Caco-2 (cell line): ENCODE data around the gene SPART. TPM values are rescaled to one million over a fixed set of nuclear protein-coding genes. Genes with fewer than 3 reads are reported as not detected.

ENCODE experiments used
- BruUV-seq: library from RNA; stranded (reverse); fragments of 400-500 nt; replicated peaks from 2 replicates; lab custom pipeline; 2021; lab: Mats Ljungman, UMichigan
- CTCF ChIA-PET: fragments of 300-600 bp; sonication (Branson Sonifier 250); formaldehyde crosslinking; loops from one replicate; lab custom pipeline; 2022; ENCODE audit warnings: antibody characterized with exemption; lab: Charles Lee
- POLR2A ChIA-PET: fragments of 300-600 bp; sonication (Branson Sonifier 250); formaldehyde crosslinking; loops from one replicate; lab custom pipeline; 2022; ENCODE audit warnings: antibody characterized with exemption; lab: Charles Lee
- DNase-seq, 2 experiments: peaks; one replicate each; pipeline versions ENCODE4 v3.0.0 to v3.0.0-alpha.2; 2020 to 2022
- H3K27me3 ChIP-seq: replicated peaks from 2 replicates; pipeline ENCODE4 v1.6.0; 2011; ENCODE audit warnings: low read length; ENCODE audit not compliant: control insufficient read depth, insufficient read depth
- H3K36me3 ChIP-seq: 2 replicates; pipeline ENCODE4 v1.5.1; 2011; ENCODE audit warnings: low read length; ENCODE audit not compliant: control insufficient read depth, insufficient read depth
- H3K4me1 ChIP-seq: fragments of 250-450 bp; sonication (Bioruptor Pico); 2 replicates; pipeline ENCODE4 v1.5.1; 2020; ENCODE audit warnings: mild to moderate bottlenecking
- H3K4me3 ChIP-seq: 2 replicates; pipeline ENCODE4 v1.5.1; 2011; ENCODE audit warnings: low read depth, mild to moderate bottlenecking, control low read depth, low read length
- H3K9me3 ChIP-seq: fragments of 250-450 bp; sonication (Bioruptor Pico); 2 replicates; pipeline ENCODE4 v1.5.1; 2020; ENCODE audit warnings: mild to moderate bottlenecking, moderate library complexity
- H3K27ac Mint-ChIP-seq: one replicate; pipeline ENCODE4 v1.8.0; 2022; ENCODE audit warnings: mixed read lengths; ENCODE audit not compliant: unreplicated experiment
- H3K27me3 Mint-ChIP-seq: one replicate; pipeline ENCODE4 v1.8.0; 2022; ENCODE audit warnings: mixed read lengths; ENCODE audit not compliant: insufficient read depth, unreplicated experiment
- H3K36me3 Mint-ChIP-seq: one replicate; pipeline ENCODE4 v1.8.0; 2022; ENCODE audit warnings: mild to moderate bottlenecking, mixed read lengths; ENCODE audit not compliant: insufficient read depth, unreplicated experiment
- H3K4me1 Mint-ChIP-seq: one replicate; pipeline ENCODE4 v1.8.0; 2022; ENCODE audit warnings: low read depth, mixed read lengths; ENCODE audit not compliant: unreplicated experiment
- H3K4me3 Mint-ChIP-seq: one replicate; pipeline ENCODE4 v1.8.0; 2022; ENCODE audit warnings: mild to moderate bottlenecking, moderate library complexity, mixed read lengths; ENCODE audit not compliant: unreplicated experiment
- H3K9me3 Mint-ChIP-seq: one replicate; pipeline ENCODE4 v1.8.0; 2022; ENCODE audit warnings: mixed read lengths; ENCODE audit not compliant: unreplicated experiment
- CTCF ChIP-seq, 2 experiments: fragments of 200-600 bp in 1 of 2; IDR thresholded peaks; 1 replicate in 1 of 2; 2 replicates in 1 of 2; pipeline versions ENCODE4 v1.5.1 to v1.8.0; 2011 to 2022; ENCODE audit warnings: antibody characterized with exemption in 1 of 2, control low read depth in 1 of 2, inconsistent platforms in 1 of 2, low read depth in 1 of 2, low read length in 1 of 2, mild to moderate bottlenecking in 1 of 2, moderate library complexity in 1 of 2; ENCODE audit not compliant: insufficient read depth in 1 of 2, severe bottlenecking in 1 of 2, unreplicated experiment in 1 of 2
- intact Hi-C: fragments of 100-400 bp; cut with micrococcal nuclease; formaldehyde crosslinking; loops from one replicate; pipeline ENCODE4 v1.10.0; 2022; ENCODE audit not compliant: unreplicated experiment
- total RNA-seq: library from RNA; stranded (reverse); gene quantifications from 2 replicates; pipeline ENCODE4 v1.2.3, GENCODE V29; 2022

The SPART gene
- total RNA-seq, 1 experiment from 2014 or later: not detected

GRCh38 chr13:36385489-36385888, 39.3 kb upstream of the SPART start:
- Histone ChIP-seq H3K36me3 (no peaks in the 10 kb centered on the region), H3K4me1 (no peaks in the 10 kb centered on the region), H3K27me3 (no peaks in the 10 kb centered on the region), H3K9me3 (no peaks in the 10 kb centered on the region), H3K4me3 (no peak overlapping the region)
- peaks cover 3% of the 10 kb centered on the region for H3K27me3 Mint-ChIP-seq
- H3K4me1 Mint-ChIP-seq: no peaks in the 10 kb centered on the region
- no peak for TF ChIP-seq CTCF (IDR thresholded peaks at IDR 0.05; ENCODE audit: insufficient read depth in 1 of 2, low read depth in 1 of 2, low read length in 1 of 2, severe bottlenecking in 1 of 2, unreplicated experiment in 1 of 2)
- intact Hi-C loops: no loop called here
- no peak overlapping the region for H3K27ac Mint-ChIP-seq
- ChIA-PET POLR2A (no interaction called here), CTCF (no interaction called here)
- no peak overlapping the region for H3K4me3 Mint-ChIP-seq
- BruUV-seq: no TSS peak
- H3K9me3 Mint-ChIP-seq: no peaks in the 10 kb centered on the region
- DNase-seq: no peak
- H3K36me3 Mint-ChIP-seq: no peaks in the 10 kb centered on the region

DNA sequence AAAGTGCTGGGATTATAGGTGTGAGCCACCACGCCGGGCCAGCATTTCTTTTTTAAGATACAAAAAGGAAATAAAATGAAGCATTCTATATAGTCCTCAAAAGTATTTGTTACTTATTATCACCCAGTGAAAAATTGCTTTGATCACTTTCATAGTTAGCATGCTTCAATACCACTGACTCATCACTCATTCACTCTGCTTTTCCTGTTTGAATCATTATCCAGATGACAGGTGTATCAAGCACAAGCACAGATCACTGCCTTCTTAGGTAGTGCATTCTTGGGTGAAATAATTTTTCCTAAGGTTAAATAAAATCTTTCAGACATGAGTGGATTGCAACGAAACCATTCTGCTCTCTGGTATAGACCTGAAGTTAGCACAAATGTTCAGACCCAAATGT, 35.8 kb upstream of the SPART start:
- CTCF ChIA-PET: no interaction called here
- H3K36me3 Mint-ChIP-seq: no peaks in the 10 kb centered on the region
- no peaks in the 10 kb centered on the region for H3K27me3 Mint-ChIP-seq
- TF ChIP-seq CTCF (IDR thresholded peaks at IDR 0.05; ENCODE audit: insufficient read depth in 1 of 2, low read depth in 1 of 2, low read length in 1 of 2, severe bottlenecking in 1 of 2, unreplicated experiment in 1 of 2): no peak
- no TSS peak for BruUV-seq
- H3K9me3 Mint-ChIP-seq: no peaks in the 10 kb centered on the region
- POLR2A ChIA-PET: no interaction called here
- H3K4me1 Mint-ChIP-seq: no peaks in the 10 kb centered on the region
- H3K4me1 ChIP-seq: no peaks in the 10 kb centered on the region
- H3K27me3 ChIP-seq: no peaks in the 10 kb centered on the region
- no peak overlapping the region for H3K4me3 ChIP-seq
- no peak for DNase-seq
- intact Hi-C loops: no loop called here
- no peak overlapping the region for H3K4me3 Mint-ChIP-seq
- no peak overlapping the region for H3K27ac Mint-ChIP-seq
- H3K36me3 ChIP-seq: no peaks in the 10 kb centered on the region
- no peaks in the 10 kb centered on the region for H3K9me3 ChIP-seq

DNA sequence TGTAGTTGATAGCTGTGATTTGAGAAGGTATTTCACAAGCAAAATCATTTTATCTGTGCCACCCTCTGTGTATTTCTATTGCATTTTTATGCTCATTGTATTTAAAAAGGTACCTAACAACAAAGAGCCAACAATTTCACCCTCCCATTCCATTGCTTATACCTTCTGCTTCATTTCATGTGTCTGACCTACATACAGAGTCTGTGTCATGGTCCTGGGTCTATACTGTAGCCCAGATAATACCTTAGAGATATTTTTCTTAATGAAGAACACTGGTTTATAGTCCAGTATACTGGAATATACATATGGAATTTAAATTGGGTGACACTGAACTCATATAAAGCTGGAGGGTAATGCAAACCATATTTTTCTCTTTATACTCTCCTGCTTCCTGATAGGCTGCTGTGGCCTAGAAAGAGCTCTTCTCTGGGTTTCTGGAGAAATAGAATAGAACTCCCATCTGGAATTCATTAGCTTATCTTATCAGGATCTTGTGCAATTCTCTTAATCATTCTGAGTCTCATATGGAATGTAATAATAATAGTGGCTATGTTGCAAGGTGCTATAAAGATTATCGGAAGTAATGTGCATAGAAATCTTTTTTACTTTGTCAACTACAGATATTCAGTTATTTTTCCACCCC, 31.8 kb upstream of the SPART start:
- peaks cover 7% of the 10 kb centered on the region; the same call in 1 of the 2 replicates for H3K4me1 ChIP-seq
- Mint-ChIP-seq H3K4me3 (no peak overlapping the region), H3K4me1 (no peaks in the 10 kb centered on the region), H3K27me3 (no peaks in the 10 kb centered on the region), H3K9me3 (no peaks in the 10 kb centered on the region), H3K36me3 (no peaks in the 10 kb centered on the region), H3K27ac (no peak overlapping the region)
- ChIA-PET POLR2A (no interaction called here), CTCF (no interaction called here)
- no TSS peak for BruUV-seq
- H3K36me3 ChIP-seq: no peaks in the 10 kb centered on the region
- intact Hi-C loops: no loop called here
- H3K9me3 ChIP-seq: peaks cover 4% of the 10 kb centered on the region; the same call in 1 of the 2 replicates
- no peak for DNase-seq
- no peak overlapping the region for H3K4me3 ChIP-seq
- no peaks in the 10 kb centered on the region for H3K27me3 ChIP-seq
- no peak for TF ChIP-seq CTCF (IDR thresholded peaks at IDR 0.05; ENCODE audit: insufficient read depth in 1 of 2, low read depth in 1 of 2, low read length in 1 of 2, severe bottlenecking in 1 of 2, unreplicated experiment in 1 of 2)
